ENCODE measurements around the gene NFYC. TPM values are rescaled to one million over a fixed set of nuclear protein-coding genes. Genes with fewer than 3 reads are reported as not detected.

The NFYC gene
- total and polyA plus RNA-seq, 2 of the 8 experiments (the other 6 are each of a cell fraction or from before 2014, with no cell fraction given): 54.1 to 124 TPM

DNA sequence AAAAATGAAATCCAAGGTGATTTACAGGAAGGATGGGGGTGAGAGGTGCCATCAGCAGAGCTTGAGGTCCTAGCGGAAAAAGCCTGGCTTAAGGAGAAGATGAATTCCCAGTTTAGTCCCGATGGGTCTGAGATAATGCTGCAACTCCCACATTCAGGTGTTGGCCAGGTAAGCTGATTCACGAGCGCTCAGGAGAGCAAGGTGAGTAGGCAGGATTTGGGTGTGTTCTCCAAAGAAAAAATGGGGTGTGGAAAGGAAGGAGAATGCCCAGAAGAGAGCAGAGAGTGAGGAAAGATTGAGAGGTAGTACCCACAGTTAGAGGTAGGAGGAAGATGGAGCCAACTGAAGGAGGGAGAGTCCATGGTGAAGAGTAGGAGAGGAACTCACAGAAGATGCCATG, 38.5 kb upstream of the NFYC start (continued):
- TF ChIP-seq, protein P1, sequence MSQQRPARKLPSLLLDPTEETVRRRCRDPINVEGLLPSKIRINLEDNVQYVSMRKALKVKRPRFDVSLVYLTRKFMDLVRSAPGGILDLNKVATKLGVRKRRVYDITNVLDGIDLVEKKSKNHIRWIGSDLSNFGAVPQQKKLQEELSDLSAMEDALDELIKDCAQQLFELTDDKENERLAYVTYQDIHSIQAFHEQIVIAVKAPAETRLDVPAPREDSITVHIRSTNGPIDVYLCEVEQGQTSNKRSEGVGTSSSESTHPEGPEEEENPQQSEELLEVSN (IDR thresholded peaks at IDR 0.05): no peak
- TF ChIP-seq CBX8 (IDR thresholded peaks at IDR 0.05; ENCODE audit: borderline replicate concordance, low read depth, low read length): no peak
- TF ChIP-seq RNF2 (IDR thresholded peaks at IDR 0.05; ENCODE audit: borderline replicate concordance, low read depth, low read length, missing control alignments, poor library complexity, severe bottlenecking): no peak
